CD8-positive, alpha-beta memory T cell (primary cell): ENCODE measurements around the gene INSM1. TPM values are rescaled to one million over a fixed set of nuclear protein-coding genes. Genes with fewer than 3 reads are reported as not detected.
A peak's percentile ranks its signal among the peaks of the same experiment; 100 is the strongest.
"Not testable (repeated sequence)": the region's sequence is repeated elsewhere in the genome, so short reads cannot be mapped to it uniquely, and the experiment has no call there.

Experiments used
- CTCF ChIA-PET: fragments of 350-600 bp; sonication (Branson Sonifier 250); formaldehyde crosslinking; loops from one replicate; lab custom pipeline; 2021; ENCODE audit warnings: antibody characterized with exemption; lab: Charles Lee
- POLR2A ChIA-PET: fragments of 350-600 bp; sonication (Branson Sonifier 250); formaldehyde crosslinking; loops from one replicate; lab custom pipeline; 2021; ENCODE audit warnings: antibody characterized with exemption; lab: Charles Lee
- DNase-seq, 5 donors: peaks; one replicate each; pipeline versions ENCODE4 v3.0.0 to v3.0.0-alpha.2; 2020 to 2022; ENCODE audit warnings: mixed read lengths in 1 of 5
- H3K27ac ChIP-seq: one replicate; pipeline ENCODE4 v1.7.0; 2013; ENCODE audit warnings: low read depth, mild to moderate bottlenecking, low read length, moderate library complexity
- H3K27me3 ChIP-seq: 2 replicates; pipeline ENCODE4 v1.7.0; 2013; ENCODE audit warnings: low read length, mild to moderate bottlenecking; ENCODE audit not compliant: insufficient read depth, poor library complexity, severe bottlenecking
- H3K36me3 ChIP-seq: 2 replicates; pipeline ENCODE4 v1.7.0; 2013; ENCODE audit warnings: mild to moderate bottlenecking, low read length, moderate library complexity; ENCODE audit not compliant: insufficient read depth
- H3K4me1 ChIP-seq: 2 replicates; pipeline ENCODE4 v1.7.0; 2013; ENCODE audit warnings: mild to moderate bottlenecking, low read length, moderate library complexity; ENCODE audit not compliant: insufficient read depth
- H3K4me3 ChIP-seq: 2 replicates; pipeline ENCODE4 v1.7.0; 2013; ENCODE audit warnings: mild to moderate bottlenecking, low read length
- H3K9me3 ChIP-seq: 2 replicates; pipeline ENCODE4 v1.7.0; 2013; ENCODE audit warnings: mild to moderate bottlenecking, low read length
- H3K27ac Mint-ChIP-seq, 8 donors: one replicate each; pipeline ENCODE4 v1.8.0; 2020 to 2021; ENCODE audit warnings: mixed read lengths in 8 of 8, mild to moderate bottlenecking in 6 of 8, inconsistent platforms in 3 of 8, moderate library complexity in 3 of 8
- H3K27me3 Mint-ChIP-seq, 2 donors: one replicate each; pipeline ENCODE4 v1.8.0; 2020 to 2021; ENCODE audit warnings: mixed read lengths in 2 of 2, mild to moderate bottlenecking in 1 of 2, moderate library complexity in 1 of 2
- H3K36me3 Mint-ChIP-seq, 3 donors: one replicate each; pipeline ENCODE4 v1.8.0; 2020 to 2021; ENCODE audit warnings: mixed read lengths in 3 of 3, inconsistent platforms in 1 of 3, mild to moderate bottlenecking in 1 of 3
- H3K4me1 Mint-ChIP-seq, 3 donors: one replicate each; pipeline ENCODE4 v1.8.0; 2020 to 2021; ENCODE audit warnings: mixed read lengths in 3 of 3, inconsistent platforms in 1 of 3, mild to moderate bottlenecking in 1 of 3
- H3K4me3 Mint-ChIP-seq, 7 donors: one replicate each; pipeline ENCODE4 v1.8.0; 2020 to 2021; ENCODE audit warnings: mixed read lengths in 7 of 7, mild to moderate bottlenecking in 6 of 7, moderate library complexity in 4 of 7, inconsistent platforms in 2 of 7
- H3K9me3 Mint-ChIP-seq, 5 donors: one replicate each; pipeline ENCODE4 v1.8.0; 2020 to 2022; ENCODE audit warnings: mixed read lengths in 5 of 5, mild to moderate bottlenecking in 3 of 5, moderate library complexity in 2 of 5, inconsistent platforms in 1 of 5
- polyA plus RNA-seq: library from polyadenylated mRNA; unstranded; fragments of 300-500 nt; fragmentation: Illumina TruSeq; gene quantifications from one replicate; pipeline ENCODE4 v1.2.3, GENCODE V29; 2021
- total RNA-seq, 2 experiments: library from RNA; stranded (reverse); gene quantifications; one replicate each; pipeline ENCODE4 v1.2.3, GENCODE V29; 2021

The INSM1 gene
- total and polyA plus RNA-seq, 3 experiments from 2014 or later: 7.4 to 7.7 TPM; not detected in 1

- Mint-ChIP-seq H3K27me3 (peaks cover 16 to 18% of the 10 kb centered on the region in 2 donors), H3K4me3 (no peak overlapping the region), H3K36me3 (no peaks in the 10 kb centered on the region), H3K4me1 (no peaks in the 10 kb centered on the region), H3K9me3 (peaks cover 0 to 9% (median 5%) of the 10 kb centered on the region in 5 donors), H3K27ac (no peak overlapping the region)
- Histone ChIP-seq H3K4me1 (no peaks in the 10 kb centered on the region), H3K27me3 (no peaks in the 10 kb centered on the region), H3K36me3 (no peaks in the 10 kb centered on the region), H3K27ac (no peak overlapping the region), H3K4me3 (no peak overlapping the region), H3K9me3 (no peaks in the 10 kb centered on the region)
- DNase-seq: no peak
- CTCF ChIA-PET: no interaction called here
- POLR2A ChIA-PET: no interaction called here
Measured at GRCh38 chr20:20343932-20344331, 24.0 kb upstream of the INSM1 start.

- peaks cover 16 to 22% of the 10 kb centered on the region in 2 donors for H3K27me3 Mint-ChIP-seq
- H3K4me3 Mint-ChIP-seq: no peak overlapping the region
- no peak overlapping the region for H3K4me3 ChIP-seq
- ChIA-PET POLR2A (no interaction called here), CTCF (no interaction called here)
- no peaks in the 10 kb centered on the region for H3K4me1 Mint-ChIP-seq
- H3K9me3 ChIP-seq: no peaks in the 10 kb centered on the region
- no peak overlapping the region for H3K27ac ChIP-seq
- H3K4me1 ChIP-seq: no peaks in the 10 kb centered on the region
- no peak overlapping the region for H3K27ac Mint-ChIP-seq
- no peaks in the 10 kb centered on the region for H3K36me3 ChIP-seq
- peaks cover 0 to 9% (median 5%) of the 10 kb centered on the region in 5 donors for H3K9me3 Mint-ChIP-seq
- no peaks in the 10 kb centered on the region for H3K27me3 ChIP-seq
- no peak for DNase-seq
- H3K36me3 Mint-ChIP-seq: no peaks in the 10 kb centered on the region
Measured at GRCh38 chr20:20344476-20344875, 23.4 kb upstream of the INSM1 start.

- H3K27ac Mint-ChIP-seq: no peak overlapping the region
Measured at GRCh38 chr20:20353576-20353975, 14.3 kb upstream of the INSM1 start.

GRCh38 chr20:20355503-20355902 is 12.4 kb upstream of the INSM1 start:
- H3K27ac Mint-ChIP-seq, POLR2A ChIA-PET, H3K36me3 Mint-ChIP-seq, H3K4me3 Mint-ChIP-seq, H3K27ac ChIP-seq, H3K9me3 ChIP-seq, CTCF ChIA-PET, H3K36me3 ChIP-seq, H3K9me3 Mint-ChIP-seq, H3K4me3 ChIP-seq, H3K4me1 ChIP-seq, H3K27me3 ChIP-seq, DNase-seq: not testable (repeated sequence)
- H3K27me3 Mint-ChIP-seq: peaks cover 15 to 38% of the 10 kb centered on the region in 2 donors
- peaks cover 8 to 12% (median 11%) of the 10 kb centered on the region in 3 donors for H3K4me1 Mint-ChIP-seq

More at GRCh38 chr20:20353576-20353975, 14.3 kb upstream of the INSM1 start:
- no peak overlapping the region for H3K4me3 Mint-ChIP-seq
- H3K36me3 Mint-ChIP-seq: no peaks in the 10 kb centered on the region
- no peaks in the 10 kb centered on the region for H3K4me1 Mint-ChIP-seq
- ChIA-PET POLR2A (no interaction called here), CTCF (no interaction called here)
- H3K4me1 ChIP-seq: no peaks in the 10 kb centered on the region
- peaks cover 15 to 42% of the 10 kb centered on the region in 2 donors for H3K27me3 Mint-ChIP-seq
- H3K27ac ChIP-seq: no peak overlapping the region
- no peaks in the 10 kb centered on the region for H3K36me3 ChIP-seq
- H3K27me3 ChIP-seq: no peaks in the 10 kb centered on the region
- no peak overlapping the region for H3K4me3 ChIP-seq
- DNase-seq: no peak
- no peaks in the 10 kb centered on the region for H3K9me3 ChIP-seq
- peaks cover 0 to 3% (median 0%) of the 10 kb centered on the region in 5 donors for H3K9me3 Mint-ChIP-seq

GRCh38 chr20:20358801-20359200 is 9.1 kb upstream of the INSM1 start:
- CTCF ChIA-PET: no interaction called here
- POLR2A ChIA-PET: no interaction called here

GRCh38 chr20:20359628-20360027 is 8.3 kb upstream of the INSM1 start:
- Histone ChIP-seq H3K4me3 (no peak overlapping the region), H3K36me3 (no peaks in the 10 kb centered on the region), H3K27me3 (peaks cover 5% of the 10 kb centered on the region), H3K4me1 (peaks cover 12% of the 10 kb centered on the region), H3K27ac (no peak overlapping the region), H3K9me3 (no peaks in the 10 kb centered on the region)
- peaks cover 15 to 45% of the 10 kb centered on the region in 2 donors for H3K27me3 Mint-ChIP-seq
- H3K9me3 Mint-ChIP-seq: no peaks in the 10 kb centered on the region
- H3K36me3 Mint-ChIP-seq: peaks cover 0 to 1% (median 0%) of the 10 kb centered on the region in 3 donors
- no peak for DNase-seq
- H3K4me3 Mint-ChIP-seq: peak overlapping the region in 4 of 7 donors; percentile 12 to 26 (median 14)
- ChIA-PET POLR2A (no interaction called here), CTCF (interaction anchor here (0.9 kb wide), 1 partner anchor 234 kb away, joined by 4 read pairs; no protein-coding TSS in a partner anchor)
- H3K4me1 Mint-ChIP-seq: peaks cover 15 to 37% (median 31%) of the 10 kb centered on the region in 3 donors
- H3K27ac Mint-ChIP-seq: no peak overlapping the region

More at GRCh38 chr20:20358801-20359200, 9.1 kb upstream of the INSM1 start:
- Histone ChIP-seq H3K4me1 (peaks cover 12% of the 10 kb centered on the region), H3K9me3 (no peaks in the 10 kb centered on the region), H3K27me3 (peaks cover 5% of the 10 kb centered on the region), H3K36me3 (no peaks in the 10 kb centered on the region), H3K27ac (no peak overlapping the region), H3K4me3 (no peak overlapping the region)
- DNase-seq: no peak
- H3K9me3 Mint-ChIP-seq: no peaks in the 10 kb centered on the region
- H3K36me3 Mint-ChIP-seq: peaks cover 0 to 1% (median 0%) of the 10 kb centered on the region in 3 donors
- peaks cover 11 to 45% of the 10 kb centered on the region in 2 donors for H3K27me3 Mint-ChIP-seq
- peaks cover 15 to 33% (median 31%) of the 10 kb centered on the region in 3 donors for H3K4me1 Mint-ChIP-seq
- no peak overlapping the region for H3K27ac Mint-ChIP-seq
- H3K4me3 Mint-ChIP-seq: no peak overlapping the region

- no peak overlapping the region for H3K27ac ChIP-seq
- H3K4me1 ChIP-seq: peaks cover 12% of the 10 kb centered on the region
- no peaks in the 10 kb centered on the region for H3K9me3 ChIP-seq
- ChIA-PET CTCF (no interaction called here), POLR2A (no interaction called here)
- Mint-ChIP-seq H3K4me1 (peaks cover 16 to 40% (median 34%) of the 10 kb centered on the region in 3 donors), H3K4me3 (peak overlapping the region in 6 of 7 donors; percentile 48 to 80 (median 65)), H3K27me3 (peaks cover 21 to 51% of the 10 kb centered on the region in 2 donors), H3K27ac (peak overlapping the region in 4 of 8 donors; percentile 10 to 67 (median 42)), H3K9me3 (no peaks in the 10 kb centered on the region), H3K36me3 (peaks cover 0 to 1% (median 0%) of the 10 kb centered on the region in 3 donors)
- no peak overlapping the region for H3K4me3 ChIP-seq
- H3K36me3 ChIP-seq: no peaks in the 10 kb centered on the region
- peak in 1 of 5 donors; percentile 10 for DNase-seq
- peaks cover 5% of the 10 kb centered on the region for H3K27me3 ChIP-seq
Measured at GRCh38 chr20:20360464-20360863, 7.4 kb upstream of the INSM1 start.

GRCh38 chr20:20362774-20363433 is 5.0 kb upstream of the INSM1 start:
- Histone ChIP-seq H3K4me3 (no peak overlapping the region), H3K27ac (no peak overlapping the region), H3K27me3 (peaks cover 5% of the 10 kb centered on the region), H3K36me3 (no peaks in the 10 kb centered on the region), H3K9me3 (no peaks in the 10 kb centered on the region), H3K4me1 (peaks cover 12% of the 10 kb centered on the region)
- peak overlapping the region in 2 of 7 donors; percentile 19 to 35 for H3K4me3 Mint-ChIP-seq
- no peak for DNase-seq
- ChIA-PET CTCF (interaction anchor here (0.6 kb wide), 1 partner anchor 12 kb away, joined by 3 read pairs; no protein-coding TSS in a partner anchor), POLR2A (no interaction called here)
- peaks cover 0 to 1% (median 0%) of the 10 kb centered on the region in 3 donors for H3K36me3 Mint-ChIP-seq
- H3K4me1 Mint-ChIP-seq: peaks cover 21 to 49% (median 37%) of the 10 kb centered on the region in 3 donors
- H3K27me3 Mint-ChIP-seq: peaks cover 31 to 65% of the 10 kb centered on the region in 2 donors
- no peak overlapping the region for H3K27ac Mint-ChIP-seq
- no peaks in the 10 kb centered on the region for H3K9me3 Mint-ChIP-seq
